Endodermal cell (in vitro differentiated cells): ENCODE measurements around the gene SND1. TPM values are rescaled to one million over a fixed set of nuclear protein-coding genes. Genes with fewer than 3 reads are reported as not detected.
A peak's percentile ranks its signal among the peaks of the same experiment; 100 is the strongest.

ENCODE experiments used
- DNase-seq: peaks from one replicate; pipeline ENCODE4 v3.0.0-alpha.2; 2017
- H3K27ac ChIP-seq: 2 replicates; pipeline ENCODE4 v1.5.1; 2013; ENCODE audit warnings: mild to moderate bottlenecking, low read depth, low read length, moderate library complexity
- H3K27me3 ChIP-seq: 2 replicates; pipeline ENCODE4 v1.6.1; 2013; ENCODE audit warnings: mild to moderate bottlenecking, low read length, moderate library complexity; ENCODE audit not compliant: insufficient read depth, control insufficient read depth, poor library complexity, severe bottlenecking
- H3K36me3 ChIP-seq: 2 replicates; pipeline ENCODE4 v1.7.0; 2013; ENCODE audit warnings: mild to moderate bottlenecking, low read length, moderate library complexity; ENCODE audit not compliant: control insufficient read depth, insufficient read depth
- H3K4me1 ChIP-seq: one replicate; pipeline ENCODE4 v1.7.0; 2013; ENCODE audit warnings: low read length; ENCODE audit not compliant: control insufficient read depth, insufficient read depth
- H3K4me3 ChIP-seq: 2 replicates; pipeline ENCODE4 v1.5.1; 2013; ENCODE audit warnings: mild to moderate bottlenecking, low read length, moderate library complexity
- H3K9ac ChIP-seq: 2 replicates; pipeline ENCODE4 v1.6.1; 2013; ENCODE audit warnings: mild to moderate bottlenecking, low read length, moderate library complexity; ENCODE audit not compliant: poor library complexity, severe bottlenecking; ENCODE audit errors: extremely low read depth
- H3K9me3 ChIP-seq: 2 replicates; pipeline ENCODE4 v1.6.1; 2013; ENCODE audit warnings: mild to moderate bottlenecking, low read length, moderate library complexity; ENCODE audit not compliant: control insufficient read depth
- H3K27ac Mint-ChIP-seq: 2 replicates; pipeline ENCODE4 v1.8.0; 2020; ENCODE audit warnings: mixed read lengths
- H3K27me3 Mint-ChIP-seq: 2 replicates; pipeline ENCODE4 v1.8.0; 2021; ENCODE audit warnings: mild to moderate bottlenecking, mixed read lengths; ENCODE audit not compliant: insufficient read depth
- H3K36me3 Mint-ChIP-seq: 2 replicates; pipeline ENCODE4 v1.8.0; 2020; ENCODE audit warnings: low read depth, mixed read lengths
- H3K4me1 Mint-ChIP-seq: 2 replicates; pipeline ENCODE4 v1.8.0; 2020; ENCODE audit warnings: mixed read lengths
- H3K4me3 Mint-ChIP-seq: 2 replicates; pipeline ENCODE4 v1.8.0; 2020; ENCODE audit warnings: mild to moderate bottlenecking, moderate library complexity, mixed read lengths
- H3K9me3 Mint-ChIP-seq: 2 replicates; pipeline ENCODE4 v1.8.0; 2020; ENCODE audit warnings: mild to moderate bottlenecking, mixed read lengths
- CTCF ChIP-seq: fragments of 200-600 bp; sonication (generic); conservative IDR thresholded peaks from 2 replicates; pipeline ENCODE4 v1.5.0; 2021; ENCODE audit warnings: antibody characterized with exemption, mild to moderate bottlenecking
- whole genome bisulfite sequencing, 2 experiments: methylation state at CpG; one replicate each; pipeline versions ENCODE4 v1.1.5 to v1.1.7; 2013; ENCODE audit warnings: missing lambda C conversion rate in 2 of 2, mixed read lengths in 1 of 2; ENCODE audit not compliant: insufficient coverage in 1 of 2, insufficient read length in 1 of 2; 5-methylcytosine and 5-hydroxymethylcytosine counted together
- total RNA-seq, 2 donors: library from RNA; stranded (reverse); fragmentation: NEBNext Ultra II Directional in 1 of 2; extraction: Animal tissue kit (Norgen Biotek cat#: 25700) in 1 of 2; gene quantifications; 2 replicates in 1 of 2; 3 replicates in 1 of 2; pipeline ENCODE4 v1.2.1, GENCODE V29; 2021

Gene SND1
- total RNA-seq, 2 donors from 2014 or later = 240 to 267 TPM

GRCh38 chr7:127792528-127793342, 140.7 kb downstream of the SND1 start:
- Histone ChIP-seq H3K9me3 (no peaks in the 10 kb centered on the region), H3K27ac (no peak overlapping the region), H3K9ac (no peak overlapping the region), H3K36me3 (peaks cover 5% of the 10 kb centered on the region), H3K27me3 (peaks cover 18% of the 10 kb centered on the region), H3K4me3 (no peak overlapping the region), H3K4me1 (no peaks in the 10 kb centered on the region)
- WGBS, 2 experiments = 93 to 100% methylated on average over 3 to 5 of the region's 5 CpGs
- peak; percentile 94 for DNase-seq
- peaks cover 18% of the 10 kb centered on the region for H3K4me1 Mint-ChIP-seq
- TF ChIP-seq CTCF = peak; percentile 94
- no peak overlapping the region for H3K4me3 Mint-ChIP-seq
- H3K36me3 Mint-ChIP-seq = no peaks in the 10 kb centered on the region
- H3K27ac Mint-ChIP-seq = no peak overlapping the region
- H3K27me3 Mint-ChIP-seq = peaks cover 16% of the 10 kb centered on the region
- no peaks in the 10 kb centered on the region for H3K9me3 Mint-ChIP-seq

GRCh38 chr7:127793582-127793981, 141.6 kb downstream of the SND1 start:
- Histone ChIP-seq H3K9ac (no peak overlapping the region), H3K9me3 (no peaks in the 10 kb centered on the region), H3K27ac (no peak overlapping the region), H3K4me3 (no peak overlapping the region), H3K36me3 (peaks cover 5% of the 10 kb centered on the region), H3K27me3 (peaks cover 23% of the 10 kb centered on the region), H3K4me1 (peaks cover under 1% of the 10 kb centered on the region)
- Mint-ChIP-seq H3K27me3 (peaks cover 24% of the 10 kb centered on the region), H3K4me1 (peaks cover 22% of the 10 kb centered on the region), H3K36me3 (peaks cover 2% of the 10 kb centered on the region), H3K4me3 (no peak overlapping the region), H3K9me3 (no peaks in the 10 kb centered on the region), H3K27ac (no peak overlapping the region)
- WGBS, 2 experiments = 95 to 100% methylated on average over 3 to 4 of the region's 4 CpGs
- no peak for TF ChIP-seq CTCF
- DNase-seq = no peak

GRCh38 chr7:127794136-127794535, 142.1 kb downstream of the SND1 start:
- H3K9me3 Mint-ChIP-seq = no peaks in the 10 kb centered on the region
- H3K9ac ChIP-seq = no peak overlapping the region
- no peaks in the 10 kb centered on the region for H3K9me3 ChIP-seq
- WGBS, 2 experiments = 97 to 100% methylated on average over 1 of the region's 1 CpG
- H3K36me3 ChIP-seq = no peaks in the 10 kb centered on the region
- DNase-seq = no peak
- peaks cover 19% of the 10 kb centered on the region for H3K4me1 Mint-ChIP-seq
- H3K36me3 Mint-ChIP-seq = peaks cover 2% of the 10 kb centered on the region
- H3K27ac ChIP-seq = no peak overlapping the region
- H3K27me3 ChIP-seq = peaks cover 23% of the 10 kb centered on the region
- peaks cover 6% of the 10 kb centered on the region for H3K4me1 ChIP-seq
- no peak overlapping the region for H3K4me3 ChIP-seq
- H3K27me3 Mint-ChIP-seq = peaks cover 26% of the 10 kb centered on the region
- H3K4me3 Mint-ChIP-seq = no peak overlapping the region
- H3K27ac Mint-ChIP-seq = no peak overlapping the region
- TF ChIP-seq CTCF = no peak
